AG09319 (cell line): ENCODE measurements around the gene MYO3A.

Experiments used
- DNase-seq: peaks from one replicate; pipeline ENCODE4 v3.0.0-alpha.2; 2010; ENCODE audit warnings: low read depth; ENCODE audit errors: extremely low read depth
- TF ChIP-seq, protein P1 (sequence below): IDR thresholded peaks from 2 replicates; pipeline ENCODE4 v1.5.1; 2011; ENCODE audit warnings: low read depth, mild to moderate bottlenecking, inconsistent platforms, low read length, moderate library complexity

MYO3A gene

DNA sequence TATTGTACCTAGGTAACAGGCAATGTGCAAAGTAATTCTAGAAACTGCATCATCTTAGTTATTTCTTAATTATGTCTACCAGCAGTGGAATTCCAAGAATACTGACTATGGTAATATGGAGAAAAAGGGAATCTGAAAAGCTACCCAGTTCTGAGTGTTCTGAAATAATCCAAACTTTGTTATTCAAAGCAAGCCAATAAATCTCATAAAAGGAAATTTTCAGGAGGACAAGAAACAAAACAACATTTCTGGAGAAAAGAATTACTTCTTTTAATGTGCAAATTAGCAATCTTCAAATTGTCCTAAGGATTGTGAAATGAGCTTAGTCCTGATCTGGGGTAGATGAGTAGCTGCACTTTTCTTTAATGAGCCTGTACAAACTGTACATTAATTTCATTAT is 88.8 kb downstream of the MYO3A start:
- DNase-seq: no peak

DNA sequence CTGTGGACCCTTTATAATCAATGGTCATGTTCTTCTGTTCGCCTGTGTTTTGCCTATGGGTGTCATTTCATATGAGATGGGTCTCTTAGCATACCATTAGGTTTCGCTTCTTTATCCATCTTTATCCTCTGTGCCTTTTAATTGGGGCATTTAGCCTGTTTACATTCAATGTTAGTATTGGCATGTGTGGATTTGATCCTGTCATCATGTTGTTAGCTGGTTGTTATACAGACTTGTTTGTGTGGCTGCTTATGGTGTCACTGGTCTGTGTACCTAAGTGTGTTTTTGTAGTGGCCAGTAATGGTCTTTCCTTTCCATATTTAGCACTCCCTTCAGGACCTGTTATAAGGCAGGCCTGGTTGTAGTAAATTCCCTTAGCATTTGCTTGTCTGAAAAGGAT is 90.3 kb downstream of the MYO3A start:
- TF ChIP-seq, protein P1, sequence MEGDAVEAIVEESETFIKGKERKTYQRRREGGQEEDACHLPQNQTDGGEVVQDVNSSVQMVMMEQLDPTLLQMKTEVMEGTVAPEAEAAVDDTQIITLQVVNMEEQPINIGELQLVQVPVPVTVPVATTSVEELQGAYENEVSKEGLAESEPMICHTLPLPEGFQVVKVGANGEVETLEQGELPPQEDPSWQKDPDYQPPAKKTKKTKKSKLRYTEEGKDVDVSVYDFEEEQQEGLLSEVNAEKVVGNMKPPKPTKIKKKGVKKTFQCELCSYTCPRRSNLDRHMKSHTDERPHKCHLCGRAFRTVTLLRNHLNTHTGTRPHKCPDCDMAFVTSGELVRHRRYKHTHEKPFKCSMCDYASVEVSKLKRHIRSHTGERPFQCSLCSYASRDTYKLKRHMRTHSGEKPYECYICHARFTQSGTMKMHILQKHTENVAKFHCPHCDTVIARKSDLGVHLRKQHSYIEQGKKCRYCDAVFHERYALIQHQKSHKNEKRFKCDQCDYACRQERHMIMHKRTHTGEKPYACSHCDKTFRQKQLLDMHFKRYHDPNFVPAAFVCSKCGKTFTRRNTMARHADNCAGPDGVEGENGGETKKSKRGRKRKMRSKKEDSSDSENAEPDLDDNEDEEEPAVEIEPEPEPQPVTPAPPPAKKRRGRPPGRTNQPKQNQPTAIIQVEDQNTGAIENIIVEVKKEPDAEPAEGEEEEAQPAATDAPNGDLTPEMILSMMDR: no peak
- DNase-seq: no peak

More for the DNA sequence above, 88.8 kb downstream of the MYO3A start:
- TF ChIP-seq, protein P1: no peak

DNA sequence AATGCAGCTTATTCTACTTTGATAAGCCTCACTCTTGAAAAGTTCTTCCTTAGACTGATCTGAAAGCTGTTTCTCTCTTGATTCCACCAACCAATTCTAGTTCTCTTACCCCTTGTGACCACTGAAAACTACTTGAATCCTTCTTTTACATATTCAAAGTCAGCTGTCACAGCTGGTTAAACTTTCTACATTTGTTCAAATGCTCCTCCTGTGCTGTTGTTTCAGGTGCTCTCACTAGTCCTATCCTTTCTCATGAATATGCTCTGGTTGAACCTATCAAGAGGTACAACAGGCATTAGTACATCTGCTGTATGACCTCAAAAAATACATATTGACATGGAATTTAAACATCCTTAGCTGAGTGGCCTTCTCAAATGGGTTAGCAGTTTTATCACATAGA is 91.5 kb downstream of the MYO3A start:
- TF ChIP-seq, protein P1: no peak
- DNase-seq: no peak

DNA sequence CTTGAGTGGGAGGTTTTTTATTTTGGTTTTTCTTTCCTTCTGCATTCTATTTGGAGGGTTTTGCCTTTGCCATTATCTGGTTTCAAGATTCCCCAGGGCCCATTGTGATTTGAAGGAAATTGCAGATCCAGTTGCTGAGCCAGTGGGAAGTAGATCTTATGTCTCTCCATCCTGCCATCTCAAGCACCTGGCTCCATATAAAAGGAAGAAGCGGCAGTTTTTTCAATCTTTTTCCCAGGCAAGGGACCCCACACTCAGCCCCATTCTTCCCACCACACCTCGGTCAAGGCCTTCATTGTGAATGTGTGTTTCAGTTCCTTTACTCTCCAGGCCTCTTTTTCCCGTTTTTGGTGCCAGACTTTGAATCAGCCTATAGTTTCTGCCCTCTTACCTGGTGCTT is 95.8 kb downstream of the MYO3A start:
- no peak for DNase-seq
- TF ChIP-seq, protein P1: no peak

DNA sequence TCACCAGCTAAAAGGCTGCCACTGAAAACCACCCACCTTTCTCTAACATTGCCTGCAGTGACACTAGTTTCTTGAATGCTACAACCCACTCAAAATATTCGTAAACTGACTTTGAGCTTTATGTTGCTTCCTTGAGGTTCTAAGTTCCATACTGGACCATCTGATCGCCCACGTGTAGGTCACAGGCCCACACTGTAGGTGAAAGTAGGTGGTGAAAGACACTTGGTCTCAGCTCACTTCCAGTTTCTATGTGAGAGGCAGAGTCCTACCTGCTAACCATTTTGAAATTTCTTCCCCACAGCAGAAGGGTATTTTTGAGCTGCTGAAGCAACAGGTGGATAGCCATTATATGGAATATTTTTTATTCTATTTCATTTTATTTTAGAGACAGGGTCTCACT is 97.3 kb downstream of the MYO3A start:
- no peak for DNase-seq
- TF ChIP-seq, protein P1: no peak

DNA sequence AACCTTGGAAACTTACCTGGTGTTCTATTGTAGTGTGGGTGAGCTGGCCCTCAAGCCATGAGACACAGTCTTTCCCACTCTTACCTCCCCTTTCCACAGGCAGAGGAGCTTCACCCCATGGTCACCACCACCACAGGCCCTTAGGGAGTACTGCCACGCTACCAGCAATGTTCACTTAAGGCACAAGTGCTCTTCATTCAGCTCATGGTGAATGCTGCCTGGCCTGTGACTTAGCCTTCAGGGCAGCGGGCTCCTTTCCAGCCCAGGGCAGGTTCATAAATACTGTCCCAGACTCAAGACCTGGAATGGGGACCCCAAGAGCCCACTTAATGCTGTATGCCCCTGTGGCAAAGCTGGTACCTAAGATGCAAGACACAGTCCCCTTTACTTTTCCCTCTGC is 109.4 kb downstream of the MYO3A start:
- TF ChIP-seq, protein P1: no peak
- DNase-seq: no peak

DNA sequence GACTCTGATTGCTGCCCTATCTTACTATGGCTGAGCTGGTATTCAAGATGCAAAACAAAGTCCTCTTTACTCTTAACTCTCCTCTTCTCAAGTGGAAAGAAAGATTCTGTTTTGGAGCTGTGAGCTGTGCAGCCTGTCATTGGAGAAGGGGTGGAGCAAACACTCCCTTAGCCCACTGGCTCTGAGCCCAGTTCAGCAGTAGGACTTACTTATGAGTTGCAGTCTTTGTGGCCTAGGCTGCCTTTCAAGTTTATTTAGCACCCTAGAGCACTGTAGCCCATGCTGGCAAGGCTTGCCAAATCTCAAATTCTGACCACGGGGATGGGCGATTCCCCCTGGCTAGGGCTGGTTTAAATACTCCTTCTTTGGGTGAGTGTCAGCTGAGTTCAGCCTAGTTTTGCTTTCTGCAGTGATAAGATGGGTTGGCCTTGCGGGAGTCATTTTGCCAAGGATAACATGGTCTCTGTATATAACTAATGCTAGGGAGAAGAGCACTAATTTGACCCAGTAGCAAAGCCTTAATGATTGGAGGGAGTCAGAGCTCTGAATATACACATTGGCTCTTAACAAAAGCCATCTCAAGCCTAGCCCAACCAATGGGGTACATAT is 110.2 kb downstream of the MYO3A start:
- no peak for DNase-seq
- TF ChIP-seq, protein P1: no peak
